Left hindlimb (tissue), 1 donor: ENCODE data around the gene UPF3A.
"Not testable (repeated sequence)": the region's sequence is repeated elsewhere in the genome, so short reads cannot be mapped to it uniquely, and the experiment has no call there.

Source experiments
- DNase-seq: peaks from one replicate; pipeline ENCODE4 v3.0.0-alpha.2; 2018

The UPF3A gene

DNA sequence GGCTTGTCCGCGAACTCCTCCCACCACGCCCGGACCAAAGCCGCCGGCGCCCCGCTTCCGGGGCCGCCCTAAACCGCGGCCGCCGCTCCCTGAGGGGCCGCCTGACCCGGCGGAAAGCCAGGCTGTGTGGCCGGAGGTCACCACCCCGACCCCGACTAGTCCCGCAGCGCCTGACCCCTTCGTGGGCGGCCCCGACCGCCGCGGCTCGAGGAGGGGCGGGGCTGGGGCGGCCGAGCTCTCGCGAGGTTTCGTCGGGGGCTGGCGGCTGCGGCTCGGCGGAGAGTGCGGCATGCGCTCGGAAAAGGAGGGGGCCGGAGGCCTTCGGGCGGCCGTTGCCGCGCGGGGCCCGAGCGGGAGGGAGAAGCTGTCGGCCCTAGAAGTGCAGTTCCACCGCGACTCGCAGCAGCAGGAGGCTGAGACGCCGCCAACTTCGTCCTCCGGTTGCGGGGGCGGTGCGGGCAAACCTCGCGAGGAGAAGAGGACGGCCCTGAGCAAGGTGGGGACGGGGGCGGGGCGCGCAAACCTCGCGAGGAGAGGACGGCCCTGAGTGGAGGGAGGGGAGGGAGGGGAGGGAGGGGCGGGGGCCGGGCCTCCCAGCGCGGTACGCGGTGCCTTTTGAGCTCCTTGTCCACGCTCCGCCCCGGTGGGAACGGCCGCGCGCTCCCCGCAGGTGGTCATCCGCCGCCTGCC, at the start of gene UPF3A:
TSS of gene UPF3A (plus strand) at position 251 of the 690 bp plus-strand sequence. CDS start at position 290, 39 bp downstream.
- DNase-seq, result peak; percentile 96

DNA sequence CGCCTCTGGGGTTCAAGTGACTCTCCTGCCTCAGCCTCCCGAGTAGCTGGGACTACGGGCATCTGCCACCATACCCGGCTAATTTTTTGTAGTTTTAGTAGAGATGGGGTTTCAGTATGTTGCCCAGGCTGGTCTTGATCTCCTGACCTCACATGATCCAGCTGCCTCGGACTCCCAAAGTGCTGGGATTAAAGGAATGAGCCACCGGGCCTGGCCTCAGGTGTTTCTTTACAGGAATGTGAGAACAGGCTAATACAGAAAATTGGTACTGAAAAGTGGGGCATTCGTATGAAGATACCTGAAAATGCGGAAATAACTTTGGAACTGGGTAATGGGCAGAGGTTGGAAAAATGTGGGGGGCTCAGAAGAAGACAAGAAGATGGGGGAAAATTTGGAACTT, 49.5 kb upstream of the UPF3A start:
- no peak for DNase-seq

- no peak for DNase-seq
Observed at GRCh38 chr13:114234266-114234644, 47.1 kb upstream of the UPF3A start.

- peak; percentile 93 for DNase-seq
Observed at GRCh38 chr13:114234645-114235421, 46.6 kb upstream of the UPF3A start, which contains the start of gene CDC16. TSS of gene CDC16 (plus strand) at chr13:114234897. CDS start at chr13:114235085, 188 bp downstream.

DNA sequence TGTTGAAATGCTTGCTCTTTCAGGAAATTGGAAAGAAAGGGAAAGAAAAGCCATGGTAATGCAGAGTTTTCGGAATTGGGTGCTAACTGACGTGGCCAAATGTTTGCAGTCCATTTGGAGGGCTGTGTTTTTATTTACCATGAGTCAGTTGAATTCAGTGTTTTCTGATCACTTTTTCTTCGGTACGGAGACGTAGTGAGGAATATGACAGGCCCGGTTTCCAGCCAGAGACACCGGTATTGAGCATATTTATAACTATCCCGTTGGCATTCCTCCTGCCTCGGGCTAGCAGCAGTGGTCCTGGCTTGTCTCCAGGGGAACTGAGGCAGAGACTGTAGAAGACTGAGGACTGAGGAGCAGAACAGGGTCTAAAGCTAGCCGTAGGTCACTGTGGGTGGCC, 45.7 kb upstream of the UPF3A start:
- no peak for DNase-seq

DNA sequence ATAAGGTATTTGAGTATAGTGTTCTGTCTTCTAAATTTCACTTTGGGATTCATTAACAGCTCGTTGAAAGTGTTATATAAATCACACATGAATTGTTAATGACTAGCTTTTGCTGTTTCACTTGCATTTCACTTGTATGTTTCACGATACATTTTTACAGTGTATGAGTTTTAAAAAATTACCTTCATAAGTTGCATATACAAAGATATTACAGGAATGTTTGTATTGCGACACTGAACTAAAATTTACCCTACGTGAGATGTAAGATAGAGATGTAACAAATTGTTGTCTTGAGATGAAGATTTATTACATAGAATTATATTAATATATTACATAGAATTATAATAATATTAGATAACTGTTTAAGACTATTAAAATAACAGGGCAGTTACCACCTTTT, 45.2 kb upstream of the UPF3A start:
- DNase-seq, result no peak

GRCh38 chr13:114237415-114238112, 43.8 kb upstream of the UPF3A start:
- DNase-seq, result no peak

GRCh38 chr13:114241918-114242317, 39.5 kb upstream of the UPF3A start:
- no peak for DNase-seq

DNA sequence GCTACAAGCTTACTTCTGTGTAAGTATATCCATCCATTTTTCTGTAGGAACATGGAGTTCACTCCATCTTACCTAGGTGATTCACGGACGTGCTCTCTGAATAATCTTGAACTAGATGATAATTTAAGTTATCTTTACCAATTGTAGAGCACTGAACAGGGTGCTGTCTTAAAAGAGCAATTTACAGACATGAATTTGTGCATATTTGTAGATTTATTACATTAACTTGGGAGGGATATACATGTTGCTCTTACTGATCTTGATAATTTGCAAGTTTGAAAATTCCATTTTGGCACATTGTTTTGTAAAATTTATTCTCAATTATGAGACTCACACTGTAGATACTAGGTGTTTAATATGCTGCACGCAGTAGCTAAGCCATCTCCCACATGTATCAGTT, 37.4 kb upstream of the UPF3A start:
- no peak for DNase-seq

DNA sequence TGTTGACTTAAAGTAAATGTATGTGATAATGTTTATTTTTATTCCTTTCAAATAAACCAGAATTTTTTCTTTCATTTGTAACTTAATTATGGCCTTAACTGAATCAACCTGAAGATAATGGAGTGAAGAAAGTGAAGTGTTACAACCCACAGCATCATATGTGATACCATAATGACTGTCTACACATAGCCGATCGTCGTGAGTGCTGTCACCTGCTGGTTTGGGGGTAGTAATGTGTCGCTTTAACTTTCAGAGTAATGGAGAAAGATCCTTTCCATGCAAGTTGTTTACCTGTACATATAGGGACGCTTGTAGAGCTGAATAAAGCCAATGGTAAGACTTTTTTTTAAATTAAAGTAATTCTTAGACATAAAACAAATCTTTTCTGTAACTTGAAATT, 36.8 kb upstream of the UPF3A start:
- DNase-seq, result no peak

- DNase-seq, result no peak
Observed at GRCh38 chr13:114248011-114248410, 33.4 kb upstream of the UPF3A start.

- no peak for DNase-seq
Observed at GRCh38 chr13:114249077-114249476, 32.3 kb upstream of the UPF3A start.

DNA sequence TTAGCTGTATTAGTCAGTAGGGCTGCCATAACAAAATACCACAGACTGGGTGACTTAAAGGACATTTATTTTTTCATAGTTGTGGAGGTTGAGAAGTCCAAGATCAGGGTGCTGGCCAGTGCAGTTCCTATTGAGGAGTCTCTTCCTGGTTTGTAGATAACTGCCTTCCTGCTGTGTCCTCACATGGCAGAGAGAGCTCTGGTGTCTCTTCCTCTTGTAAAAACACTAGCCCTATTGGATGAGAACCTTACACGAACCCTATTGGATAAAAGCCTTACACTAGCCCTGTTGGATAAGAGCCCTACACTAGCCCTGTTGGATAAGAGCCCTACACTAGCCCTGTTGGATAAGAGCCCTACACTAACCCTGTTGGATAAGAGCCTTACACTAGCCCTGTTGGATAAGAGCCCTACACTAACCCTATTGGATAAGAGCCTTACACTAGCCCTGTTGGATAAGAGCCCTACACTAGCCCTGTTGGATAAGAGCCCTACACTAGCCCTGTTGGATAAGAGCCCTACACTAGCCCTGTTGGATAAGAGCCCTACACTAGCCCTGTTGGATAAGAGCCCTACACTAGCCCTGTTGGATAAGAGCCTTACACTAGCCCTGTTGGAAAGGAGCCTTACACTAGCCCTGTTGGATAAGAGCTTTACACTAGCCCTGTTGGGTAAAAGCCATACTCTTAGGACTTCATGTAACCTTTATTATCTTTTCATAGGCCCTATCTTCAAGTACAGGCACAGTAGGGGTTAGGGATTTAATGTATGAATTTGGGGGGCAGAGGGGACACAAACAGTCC, 29.6 kb upstream of the UPF3A start:
- DNase-seq, result not testable (repeated sequence)

- DNase-seq, result no peak
Observed at GRCh38 chr13:114256547-114256946, 24.9 kb upstream of the UPF3A start.

GRCh38 chr13:114257014-114257413, 24.4 kb upstream of the UPF3A start:
- DNase-seq, result no peak

GRCh38 chr13:114258589-114258988, 22.8 kb upstream of the UPF3A start:
- DNase-seq, result no peak

GRCh38 chr13:114259374-114259773, 22.0 kb upstream of the UPF3A start:
- no peak for DNase-seq

DNA sequence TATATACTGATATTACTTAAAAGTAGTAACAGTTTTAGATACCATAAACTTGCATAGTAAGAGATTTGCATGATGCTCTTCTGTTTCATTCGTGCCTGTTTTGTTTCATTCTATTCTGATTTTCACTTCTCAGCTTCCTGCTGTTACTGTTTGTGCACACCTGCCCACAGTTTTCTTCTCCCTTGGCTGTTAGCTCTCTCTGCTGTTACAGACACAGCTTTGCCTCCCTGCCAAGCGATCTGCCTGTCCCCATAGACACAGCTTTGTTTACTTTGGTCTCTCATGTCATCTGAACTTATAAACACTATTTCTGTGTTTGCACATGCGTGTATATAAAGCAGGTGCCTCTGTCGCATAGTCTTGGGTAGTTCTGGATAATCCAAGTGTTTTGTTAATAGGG, 21.4 kb upstream of the UPF3A start:
- DNase-seq, result no peak

GRCh38 chr13:114260814-114261213, 20.6 kb upstream of the UPF3A start:
- DNase-seq, result no peak

DNA sequence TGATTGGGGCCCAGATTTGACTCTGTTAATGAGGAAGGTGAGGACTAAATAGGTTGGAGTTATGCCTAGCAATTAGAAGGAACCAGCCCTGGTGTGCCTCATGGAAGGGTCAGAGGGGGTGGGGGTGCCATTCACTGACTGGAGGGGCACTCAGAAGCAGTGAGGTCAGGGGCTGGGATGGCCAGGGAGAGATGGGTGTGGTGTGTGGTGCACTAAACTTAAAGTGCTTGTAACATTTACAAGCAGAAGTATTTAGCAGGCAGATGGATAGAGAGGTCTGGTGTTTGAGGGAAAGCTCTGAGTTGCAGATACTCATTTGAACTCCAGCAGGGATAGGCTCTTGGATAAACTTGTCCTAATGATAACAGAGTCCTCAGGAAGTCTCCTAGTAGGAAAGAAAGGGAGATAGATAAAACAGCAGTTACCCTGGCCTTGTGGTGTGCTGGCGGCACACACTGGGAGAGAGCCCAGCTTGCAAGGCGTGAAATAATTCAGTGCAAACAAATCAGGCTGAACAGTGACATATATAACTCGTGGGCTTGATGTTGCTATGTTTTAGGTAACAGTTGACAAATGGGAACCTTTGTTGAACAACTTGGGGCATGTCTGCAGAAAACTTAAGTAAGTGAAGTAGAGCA, 20.0 kb upstream of the UPF3A start:
- DNase-seq, result no peak

DNA sequence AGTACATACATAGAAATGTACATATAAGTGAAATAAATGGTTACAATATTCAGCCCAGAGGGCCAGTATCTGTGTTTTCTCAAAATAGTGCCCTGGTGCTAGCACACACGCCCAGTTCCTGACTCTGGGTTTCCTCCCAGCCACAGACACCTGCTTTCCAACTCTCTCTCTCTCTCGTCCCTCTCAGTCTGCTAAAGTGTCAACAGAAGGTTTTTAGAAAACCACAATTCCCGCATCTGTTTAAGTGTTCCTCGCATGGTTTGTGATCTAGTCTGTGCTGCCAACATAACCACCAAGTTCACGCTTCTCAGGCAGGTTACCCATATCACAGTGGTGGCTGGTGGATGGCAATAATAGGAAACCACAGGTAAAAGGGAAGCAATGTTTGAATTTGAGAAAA, 17.8 kb upstream of the UPF3A start:
- no peak for DNase-seq

DNA sequence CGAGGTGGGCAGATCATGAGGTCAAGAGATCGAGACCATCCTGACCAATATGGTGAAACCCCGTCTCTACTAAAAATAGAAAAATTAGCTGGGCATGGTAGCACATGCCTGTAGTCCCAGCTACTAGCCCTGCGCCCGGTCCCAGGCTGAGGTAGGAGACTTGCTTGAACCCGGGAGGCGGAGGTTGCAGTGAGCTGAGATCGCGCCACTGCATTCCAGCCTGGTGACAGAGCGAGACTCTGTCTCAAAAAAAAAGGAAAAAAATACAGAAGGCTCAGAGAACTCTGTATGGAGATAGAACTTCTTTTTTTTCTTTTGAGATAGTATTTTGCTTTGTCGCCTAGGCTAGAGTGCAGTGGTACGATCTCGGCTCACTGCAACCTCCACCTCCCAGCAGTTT, 17.1 kb upstream of the UPF3A start:
- not testable (repeated sequence) for DNase-seq
